HCT116 (cell line): ENCODE measurements around the gene KLK5. TPM values are rescaled to one million over a fixed set of nuclear protein-coding genes. Genes with fewer than 3 reads are reported as not detected.

ENCODE experiments used
- ATAC-seq: fragments of 200-7000 bp; cut with Tn5 transposase; 2 replicates; pipeline ENCODE4 v1.9.1; 2020; ENCODE audit warnings: mild to moderate bottlenecking, moderate library complexity
- BruUV-seq: library from RNA; stranded (reverse); fragments of 400-500 nt; replicated peaks from 2 replicates; lab custom pipeline; 2021; lab: Mats Ljungman, UMichigan
- CTCF ChIA-PET: fragments of 300-600 bp; sonication (Branson Sonifier 250); formaldehyde crosslinking; loops from one replicate; lab custom pipeline; 2021; ENCODE audit warnings: antibody characterized with exemption; lab: Charles Lee
- POLR2A ChIA-PET: fragments of 300-600, 350-600 bp; sonication (Branson Sonifier 250); formaldehyde crosslinking; loops from one replicate; lab custom pipeline; 2021; ENCODE audit warnings: antibody characterized with exemption; lab: Charles Lee
- RAD21 ChIA-PET, 2 experiments: fragments of 300-600 bp; sonication (Branson Sonifier 250); formaldehyde crosslinking; loops; one replicate each; lab custom pipeline; 2023; ENCODE audit warnings: low total read pairs in 2 of 2; ENCODE audit not compliant: uncharacterized antibody in 2 of 2, unreplicated experiment in 2 of 2, low non-redundant PET in 1 of 2; lab: Charles Lee
- DNase-seq: peaks from one replicate; pipeline ENCODE4 v3.0.0-alpha.2; 2010; ENCODE audit warnings: low read depth, low spot score
- H2AFZ ChIP-seq: fragments of 200-600 bp; shearing (Covaris generic), sonication (generic); 2 replicates; pipeline ENCODE4 v1.6.1; 2017; ENCODE audit warnings: low read depth, mixed run types, mixed read lengths, antibody characterized with exemption, low read length; ENCODE audit not compliant: poor library complexity, severe bottlenecking
- H3K27ac ChIP-seq: 2 replicates; pipeline ENCODE4 v1.5.1; 2012; ENCODE audit warnings: low read depth, low read length
- H3K27me3 ChIP-seq: fragments of 200-600 bp; sonication (generic); 2 replicates; pipeline ENCODE4 v1.6.1; 2016; ENCODE audit warnings: mixed run types, low read length, mixed read lengths; ENCODE audit not compliant: insufficient read depth
- H3K36me3 ChIP-seq, 2 experiments: fragments of 200-500 bp in 1 of 2; fragments of 200-600 bp in 1 of 2; sonication (Bioruptor generic) in 1 of 2; sonication (generic) in 1 of 2; 2 replicates each; pipeline versions ENCODE4 v1.5.1 to v1.6.1; 2014 to 2016; ENCODE audit warnings: low read length in 2 of 2, inconsistent platforms in 1 of 2, mixed read lengths in 1 of 2, mixed run types in 1 of 2; ENCODE audit not compliant: insufficient read depth in 2 of 2, control insufficient read depth in 1 of 2
- H3K4me1 ChIP-seq, 2 experiments: fragments of 200-600 bp in 1 of 2; sonication (generic) in 1 of 2; 2 replicates each; pipeline versions ENCODE4 v1.5.1 to v1.6.1; 2012 to 2017; ENCODE audit warnings: low read length in 2 of 2, inconsistent platforms in 1 of 2, mild to moderate bottlenecking in 1 of 2, mixed read lengths in 1 of 2, mixed run types in 1 of 2, moderate library complexity in 1 of 2; ENCODE audit not compliant: insufficient read depth in 2 of 2, control insufficient read depth in 1 of 2
- H3K4me2 ChIP-seq: fragments of 200-600 bp; sonication (generic); 2 replicates; pipeline ENCODE4 v1.6.1; 2017; ENCODE audit warnings: mixed run types, low read length, mixed read lengths
- H3K4me3 ChIP-seq, 2 experiments: fragments of 200-600 bp in 1 of 2; sonication (generic) in 1 of 2; replicated peaks in 1 of 2; 2 replicates each; pipeline ENCODE4 v1.5.1; 2011 to 2016; ENCODE audit warnings: low read length in 2 of 2, control low read depth in 1 of 2, low read depth in 1 of 2, mild to moderate bottlenecking in 1 of 2, mixed read lengths in 1 of 2, mixed run types in 1 of 2
- H3K79me2 ChIP-seq: fragments of 200-600 bp; sonication (generic); 2 replicates; pipeline ENCODE4 v1.6.1; 2017; ENCODE audit warnings: mild to moderate bottlenecking, mixed run types, low read length, moderate library complexity, mixed read lengths; ENCODE audit not compliant: insufficient read depth
- H3K9ac ChIP-seq: fragments of 200-600 bp; sonication (generic); 2 replicates; pipeline ENCODE4 v1.6.1; 2016; ENCODE audit warnings: low read length, mixed read lengths
- H3K9me2 ChIP-seq: fragments of 200-600 bp; sonication (generic), shearing (Covaris generic); 2 replicates; pipeline ENCODE4 v1.6.1; 2017; ENCODE audit warnings: mixed run types, mild to moderate bottlenecking, moderate library complexity; ENCODE audit not compliant: insufficient read depth
- H3K9me3 ChIP-seq, 2 experiments: fragments of 200-500 bp in 1 of 2; fragments of 200-600 bp in 1 of 2; sonication (Bioruptor generic) in 1 of 2; sonication (generic) in 1 of 2; 2 replicates each; pipeline ENCODE4 v1.6.1; 2014 to 2017; ENCODE audit warnings: low read length in 2 of 2, mixed read lengths in 2 of 2, inconsistent platforms in 1 of 2, low read depth in 1 of 2, mild to moderate bottlenecking in 1 of 2, mixed run types in 1 of 2, moderate library complexity in 1 of 2; ENCODE audit not compliant: control insufficient read depth in 1 of 2, insufficient read depth in 1 of 2
- H4K20me1 ChIP-seq: fragments of 200-600 bp; sonication (generic), shearing (Covaris generic); 2 replicates; pipeline ENCODE4 v1.6.1; 2017; ENCODE audit warnings: mixed run types, mild to moderate bottlenecking, moderate library complexity; ENCODE audit not compliant: insufficient read depth
- CBX3 ChIP-seq: IDR thresholded peaks from 2 replicates; pipeline ENCODE4 v1.6.1; 2012; ENCODE audit warnings: low read depth
- ELF1 ChIP-seq: IDR thresholded peaks from 2 replicates; pipeline ENCODE4 v1.6.1; 2012; ENCODE audit warnings: low read depth, borderline replicate concordance
- EZH2 ChIP-seq: fragments of 200-600 bp; sonication (generic); IDR thresholded peaks from 2 replicates; pipeline ENCODE4 v1.6.1; 2017; ENCODE audit warnings: antibody characterized with exemption, mixed run types
- EZH2phosphoT487 ChIP-seq: fragments of 200-600 bp; IDR thresholded peaks from 2 replicates; pipeline ENCODE4 v1.6.1; 2018; ENCODE audit warnings: antibody characterized with exemption, borderline replicate concordance
- FOSL1 ChIP-seq: IDR thresholded peaks from 2 replicates; pipeline ENCODE4 v1.6.1; 2012; ENCODE audit warnings: low read depth
- MAX ChIP-seq: IDR thresholded peaks from 2 replicates; pipeline ENCODE4 v1.6.1; 2012
- POLR2A ChIP-seq: IDR thresholded peaks from 2 replicates; pipeline ENCODE4 v1.7.0; 2011; ENCODE audit warnings: borderline replicate concordance; ENCODE audit not compliant: insufficient read depth, insufficient read length; ENCODE audit errors: extremely low read depth
- POLR2AphosphoS5 ChIP-seq: IDR thresholded peaks from 2 replicates; pipeline ENCODE4 v1.6.1; 2011; ENCODE audit warnings: mild to moderate bottlenecking, low read depth, low read length, moderate library complexity
- REST ChIP-seq: IDR thresholded peaks from 2 replicates; pipeline ENCODE4 v1.6.1; 2012; ENCODE audit warnings: low read depth
- SIN3A ChIP-seq: IDR thresholded peaks from 2 replicates; pipeline ENCODE4 v1.6.1; 2012; ENCODE audit warnings: low read depth
- SP1 ChIP-seq: IDR thresholded peaks from 2 replicates; pipeline ENCODE4 v1.6.1; 2012; ENCODE audit warnings: low read depth
- ZBTB33 ChIP-seq: IDR thresholded peaks from 2 replicates; pipeline ENCODE4 v1.6.1; 2011; ENCODE audit warnings: mild to moderate bottlenecking, low read length, moderate library complexity; ENCODE audit not compliant: insufficient replicate concordance; ENCODE audit errors: extremely low read depth
- ZFX ChIP-seq: fragments of 450-650 bp; IDR thresholded peaks from 2 replicates; pipeline ENCODE4 v1.6.1; 2017
- intact Hi-C: fragments of 100-400 bp; cut with micrococcal nuclease; formaldehyde crosslinking; loops from 2 replicates; pipeline ENCODE4 v1.10.0; 2022
- total RNA-seq: library from RNA; stranded (reverse); gene quantifications from one replicate; pipeline ENCODE4 v1.2.1, GENCODE V29; 2021; ENCODE audit not compliant: unreplicated experiment
- TF ChIP-seq, protein P1 (sequence below), 3 experiments: fragments of 200-600 bp in 1 of 3; sonication (generic) in 1 of 3; IDR thresholded peaks in 2 of 3; conservative IDR thresholded peaks in 1 of 3; 2 replicates each; pipeline ENCODE4 v1.5.1; 2012 to 2017; ENCODE audit warnings: low read depth in 2 of 3, low read length in 2 of 3, antibody characterized with exemption in 1 of 3, borderline replicate concordance in 1 of 3, control low read depth in 1 of 3, mild to moderate bottlenecking in 1 of 3, mixed read lengths in 1 of 3, mixed run types in 1 of 3, moderate library complexity in 1 of 3; ENCODE audit not compliant: insufficient read depth in 1 of 3

KLK5 gene
- total RNA-seq, 1 experiment from 2014 or later: 1.2 TPM

- no peaks in the 10 kb centered on the region for H3K9me3 ChIP-seq
- ChIA-PET RAD21 (no interaction called here), POLR2A (no interaction called here), CTCF (no interaction called here)
- H4K20me1 ChIP-seq: no peaks in the 10 kb centered on the region
- peaks cover 0 to 7% of the 10 kb centered on the region in 2 experiments; a peak in 1 of 4 replicates for H3K4me1 ChIP-seq
- H3K79me2 ChIP-seq: no peaks in the 10 kb centered on the region
- H3K4me2 ChIP-seq: no peak overlapping the region
- peaks cover 9% of the 10 kb centered on the region for H3K27me3 ChIP-seq
- no peak overlapping the region for H3K4me3 ChIP-seq
- no peak for DNase-seq
- no peaks in the 10 kb centered on the region for H3K9me2 ChIP-seq
- no TSS peak for BruUV-seq
- intact Hi-C loops: no loop called here
- no peaks in the 10 kb centered on the region for H3K36me3 ChIP-seq
- no peak for ATAC-seq
- no peak for TF ChIP-seq SP1
- TF ChIP-seq FOSL1: no peak
- TF ChIP-seq, protein P1, sequence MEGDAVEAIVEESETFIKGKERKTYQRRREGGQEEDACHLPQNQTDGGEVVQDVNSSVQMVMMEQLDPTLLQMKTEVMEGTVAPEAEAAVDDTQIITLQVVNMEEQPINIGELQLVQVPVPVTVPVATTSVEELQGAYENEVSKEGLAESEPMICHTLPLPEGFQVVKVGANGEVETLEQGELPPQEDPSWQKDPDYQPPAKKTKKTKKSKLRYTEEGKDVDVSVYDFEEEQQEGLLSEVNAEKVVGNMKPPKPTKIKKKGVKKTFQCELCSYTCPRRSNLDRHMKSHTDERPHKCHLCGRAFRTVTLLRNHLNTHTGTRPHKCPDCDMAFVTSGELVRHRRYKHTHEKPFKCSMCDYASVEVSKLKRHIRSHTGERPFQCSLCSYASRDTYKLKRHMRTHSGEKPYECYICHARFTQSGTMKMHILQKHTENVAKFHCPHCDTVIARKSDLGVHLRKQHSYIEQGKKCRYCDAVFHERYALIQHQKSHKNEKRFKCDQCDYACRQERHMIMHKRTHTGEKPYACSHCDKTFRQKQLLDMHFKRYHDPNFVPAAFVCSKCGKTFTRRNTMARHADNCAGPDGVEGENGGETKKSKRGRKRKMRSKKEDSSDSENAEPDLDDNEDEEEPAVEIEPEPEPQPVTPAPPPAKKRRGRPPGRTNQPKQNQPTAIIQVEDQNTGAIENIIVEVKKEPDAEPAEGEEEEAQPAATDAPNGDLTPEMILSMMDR (IDR thresholded peaks at IDR 0.05 in 2 of 3, conservative IDR thresholded peaks at IDR 0.05 in 1 of 3; ENCODE audit: borderline replicate concordance in 1 of 3, insufficient read depth in 1 of 3, low read depth in 2 of 3, low read length in 2 of 3): no peak
- TF ChIP-seq SIN3A: no peak
- no peak for TF ChIP-seq EZH2
- no peak for TF ChIP-seq POLR2AphosphoS5
- no peak for TF ChIP-seq REST
- no peak for TF ChIP-seq ELF1
- TF ChIP-seq MAX: no peak
- TF ChIP-seq ZBTB33: no peak
- no peak for TF ChIP-seq POLR2A
- no peak for TF ChIP-seq EZH2phosphoT487
- TF ChIP-seq CBX3: no peak
- no peak for TF ChIP-seq ZFX
- H2AFZ ChIP-seq: no peak overlapping the region
- H3K9ac ChIP-seq: no peak overlapping the region
- H3K27ac ChIP-seq: no peak overlapping the region
These were observed 36.8 kb downstream of the KLK5 start for GRCh38 chr19:50916069-50916468.
